Measurements from ENCODE around the gene BIRC6. TPM values are rescaled to one million over a fixed set of nuclear protein-coding genes. Genes with fewer than 3 reads are reported as not detected.
"Not testable (repeated sequence)": the region's sequence is repeated elsewhere in the genome, so short reads cannot be mapped to it uniquely, and the experiment has no call there.

Gene BIRC6
- total RNA-seq, 2 experiments from 2014 or later = 104 to 118 TPM

DNA sequence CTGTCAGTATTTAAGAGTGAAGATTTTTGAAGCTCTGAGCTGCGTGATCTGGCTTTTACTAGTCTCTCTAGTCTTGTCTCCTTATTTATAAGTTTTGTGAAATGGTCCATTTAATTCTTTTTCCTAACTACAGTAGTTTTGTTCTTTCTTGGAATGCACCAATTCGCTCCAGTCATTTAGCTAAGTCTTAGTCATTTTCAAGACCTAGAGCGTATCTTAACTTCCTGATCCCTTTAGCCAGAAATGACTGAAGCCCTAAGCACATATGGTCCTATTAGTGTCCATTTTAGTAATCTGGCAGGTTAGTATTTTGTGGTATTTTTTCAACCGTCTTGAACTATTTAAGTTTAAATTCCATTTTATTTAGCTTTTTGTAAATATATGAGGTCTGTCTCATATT lies 3.6 kb downstream of the BIRC6 start:
- no peak for DNase-seq
- ChIA-PET POLR2A (no interaction called here), CTCF (no interaction called here)
- peaks cover 35% of the 10 kb centered on the region for H3K36me3 Mint-ChIP-seq (ENCODE audit: low read depth)
- no peaks in the 10 kb centered on the region for H3K9me3 Mint-ChIP-seq
- no peak overlapping the region for H3K4me3 Mint-ChIP-seq
- H3K27ac Mint-ChIP-seq = no peak overlapping the region
- no peaks in the 10 kb centered on the region for H3K27me3 Mint-ChIP-seq
- H3K4me1 Mint-ChIP-seq = peaks cover 51% of the 10 kb centered on the region

DNA sequence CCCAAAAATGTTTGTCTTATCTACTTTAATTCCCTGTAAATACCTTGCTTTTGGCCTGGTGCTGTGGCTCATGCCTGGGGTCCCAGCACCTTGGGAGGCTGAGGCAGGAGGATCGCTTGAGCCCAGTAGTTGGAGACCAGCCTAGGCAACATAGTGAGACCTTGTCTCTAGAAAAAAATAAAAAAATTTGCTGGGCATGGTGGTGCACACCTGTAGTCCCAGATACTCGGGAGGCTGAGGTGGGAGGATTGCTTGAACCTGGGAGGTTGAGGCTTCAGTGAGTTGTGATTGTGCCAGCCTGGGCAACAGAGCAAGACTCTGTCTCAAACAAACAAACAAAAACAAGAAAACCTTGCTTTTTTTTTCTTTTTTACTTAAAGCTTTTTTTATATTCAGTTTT lies 6.2 kb downstream of the BIRC6 start:
- H3K36me3 Mint-ChIP-seq (ENCODE audit: low read depth) = peaks cover 38% of the 10 kb centered on the region
- H3K27me3 Mint-ChIP-seq, POLR2A ChIA-PET, H3K9me3 Mint-ChIP-seq, H3K27ac Mint-ChIP-seq, DNase-seq, H3K4me3 Mint-ChIP-seq: not testable (repeated sequence)
- CTCF ChIA-PET = interaction anchor here (0.6 kb wide), 2 partner anchors 20 to 41 kb away, joined by 3 read pairs; no protein-coding TSS in a partner anchor
- H3K4me1 Mint-ChIP-seq = peaks cover 53% of the 10 kb centered on the region

DNA sequence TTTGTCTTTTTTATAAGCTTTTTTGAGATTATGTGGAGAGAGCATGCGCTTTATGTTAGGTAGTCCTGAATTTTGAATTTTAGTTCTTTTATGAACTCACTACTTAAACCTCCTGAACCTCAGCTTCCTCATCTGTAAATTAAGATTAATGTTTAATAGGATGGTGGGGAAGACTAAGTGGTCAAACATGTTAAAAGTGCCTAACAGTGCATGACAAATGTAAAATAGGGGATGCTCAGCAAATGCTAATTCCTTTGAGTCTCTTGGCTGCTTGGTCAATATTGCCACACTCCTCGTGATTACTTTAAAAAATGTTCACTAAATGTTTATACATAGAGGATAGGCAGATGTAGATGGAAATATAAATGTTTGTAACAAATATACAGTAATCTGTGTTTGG lies 6.8 kb downstream of the BIRC6 start:
- peaks cover 47% of the 10 kb centered on the region for H3K4me1 Mint-ChIP-seq
- POLR2A ChIA-PET = no interaction called here

DNA sequence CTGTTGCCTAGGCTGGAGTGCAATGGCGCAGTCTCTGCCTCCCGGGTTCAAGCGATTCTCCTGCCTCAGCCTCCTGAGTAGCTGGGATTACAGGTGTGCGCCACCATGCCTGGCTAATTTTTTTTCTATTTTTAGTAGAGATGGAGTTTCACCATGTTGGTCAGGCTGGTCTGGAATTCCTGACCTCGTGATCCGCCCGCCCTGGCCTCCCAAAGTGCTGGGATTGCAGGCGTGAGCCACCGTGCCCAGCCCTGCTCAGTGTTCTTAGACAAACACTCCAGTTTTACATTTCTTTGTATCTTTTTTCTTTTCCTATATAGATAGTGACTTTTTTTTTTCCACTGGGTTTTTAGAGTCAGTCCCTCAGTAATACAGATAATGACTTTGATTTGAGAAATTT lies 7.5 kb downstream of the BIRC6 start:
- POLR2A ChIA-PET, H3K27ac Mint-ChIP-seq, H3K4me3 Mint-ChIP-seq, DNase-seq, H3K27me3 Mint-ChIP-seq, H3K9me3 Mint-ChIP-seq, CTCF ChIA-PET: not testable (repeated sequence)
- Mint-ChIP-seq H3K4me1 (peaks cover 41% of the 10 kb centered on the region), H3K36me3 (ENCODE audit: low read depth) (peaks cover 27% of the 10 kb centered on the region)

More for the DNA sequence above, 6.8 kb downstream of the BIRC6 start:
- no peak overlapping the region for H3K27ac Mint-ChIP-seq
- DNase-seq = no peak
- no peak overlapping the region for H3K4me3 Mint-ChIP-seq
- H3K27me3 Mint-ChIP-seq = no peaks in the 10 kb centered on the region
- CTCF ChIA-PET = no interaction called here
- peaks cover 32% of the 10 kb centered on the region for H3K36me3 Mint-ChIP-seq (ENCODE audit: low read depth)
- H3K9me3 Mint-ChIP-seq = no peaks in the 10 kb centered on the region

DNA sequence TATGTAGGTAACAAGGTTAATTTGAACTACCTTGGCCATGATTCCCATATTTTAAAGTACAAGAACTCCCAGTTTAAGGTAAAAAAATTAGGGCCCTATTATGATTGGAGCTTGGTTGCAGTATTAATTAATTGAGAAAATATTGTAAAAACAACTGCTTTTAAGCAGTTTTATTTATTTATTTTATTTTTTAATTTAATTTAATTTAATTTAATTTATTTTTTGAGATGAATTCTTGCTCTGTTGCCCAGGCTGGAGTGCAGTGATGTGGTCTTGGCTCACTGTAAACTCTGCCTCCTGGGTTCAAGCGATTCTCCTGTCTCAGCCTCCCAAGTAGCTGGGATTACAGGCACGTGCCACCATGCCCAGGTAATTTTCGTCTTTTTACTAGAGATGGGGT lies 8.9 kb downstream of the BIRC6 start:
- H3K4me3 Mint-ChIP-seq, H3K27me3 Mint-ChIP-seq, DNase-seq, POLR2A ChIA-PET, H3K9me3 Mint-ChIP-seq, H3K27ac Mint-ChIP-seq: not testable (repeated sequence)
- CTCF ChIA-PET = interaction anchor here (0.7 kb wide), 1 partner anchor 1067 kb away, joined by 3 read pairs; no protein-coding TSS in a partner anchor
- Mint-ChIP-seq H3K4me1 (peaks cover 30% of the 10 kb centered on the region), H3K36me3 (ENCODE audit: low read depth) (peaks cover 20% of the 10 kb centered on the region)

DNA sequence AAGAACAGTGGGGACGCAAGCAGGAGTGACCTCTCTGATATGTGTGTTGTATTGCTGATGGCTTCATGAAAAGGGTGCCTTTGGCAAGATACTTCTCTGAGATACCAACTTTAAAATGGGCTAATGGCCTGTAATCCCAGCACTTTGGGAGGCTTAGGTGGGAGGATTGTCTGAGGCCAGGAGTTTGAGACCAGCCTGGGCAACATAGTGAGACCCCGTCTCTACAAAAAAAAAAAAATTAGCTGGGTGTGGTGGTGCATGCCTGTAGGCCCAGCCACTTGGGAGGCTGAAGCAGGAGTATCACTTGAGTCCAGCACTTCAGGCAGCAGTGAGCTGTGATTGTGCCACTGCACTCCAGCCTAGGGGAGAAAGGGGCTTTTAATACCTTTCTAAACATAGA lies 9.8 kb downstream of the BIRC6 start:
- Mint-ChIP-seq H3K4me1 (peaks cover 26% of the 10 kb centered on the region), H3K27me3 (no peaks in the 10 kb centered on the region), H3K4me3 (no peak overlapping the region), H3K9me3 (no peaks in the 10 kb centered on the region), H3K27ac (no peak overlapping the region), H3K36me3 (ENCODE audit: low read depth) (peaks cover 16% of the 10 kb centered on the region)
- no peak for DNase-seq
- POLR2A ChIA-PET = no interaction called here
- CTCF ChIA-PET = interaction anchor here (1.7 kb wide), 1 partner anchor 17 kb away, joined by 5 read pairs; no protein-coding TSS in a partner anchor

DNA sequence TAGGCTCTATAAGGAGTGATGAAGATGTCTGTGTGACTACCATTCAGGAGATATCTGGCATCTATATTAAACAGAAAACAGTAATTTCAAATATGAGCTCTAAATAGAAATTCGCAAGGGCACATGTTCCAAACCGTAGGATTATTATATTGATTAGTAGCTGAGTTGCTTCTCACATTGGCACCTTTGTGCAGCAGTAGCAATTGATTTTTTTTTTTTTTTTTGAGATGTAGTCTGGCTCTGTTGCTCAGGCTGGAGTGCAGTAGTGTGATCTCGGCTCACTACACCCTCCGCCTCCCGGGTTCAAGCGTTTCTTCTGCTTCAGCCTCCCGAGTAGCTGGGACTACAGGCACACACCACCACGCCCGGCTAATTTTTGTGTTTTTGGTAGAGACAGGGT lies 12.4 kb downstream of the BIRC6 start:
- no peak overlapping the region for H3K27ac Mint-ChIP-seq
- CTCF ChIA-PET = interaction anchor here (1.7 kb wide), 1 partner anchor 10 kb away, joined by 4 read pairs; no protein-coding TSS in a partner anchor
- peaks cover 24% of the 10 kb centered on the region for H3K4me1 Mint-ChIP-seq

DNA sequence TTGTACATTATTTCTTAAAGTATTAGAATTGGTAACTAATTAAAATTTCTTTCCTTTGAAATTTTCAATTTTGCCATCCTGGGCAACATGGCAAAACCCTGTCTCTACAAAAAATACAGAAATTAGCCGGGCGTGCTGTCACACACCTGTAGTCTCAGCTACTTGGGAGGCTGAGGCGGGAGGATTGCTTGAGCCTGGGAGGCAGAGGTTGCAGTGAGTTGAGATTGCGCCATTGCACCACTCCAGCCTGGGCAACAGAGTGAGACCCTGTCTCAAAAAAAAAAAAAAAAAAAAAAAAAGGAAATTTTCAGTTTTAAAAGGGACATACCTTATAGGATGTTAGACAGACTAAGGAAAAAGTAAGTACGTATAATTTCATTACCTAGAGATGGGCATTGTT lies 14.1 kb downstream of the BIRC6 start:
- H3K27me3 Mint-ChIP-seq = not testable (repeated sequence)

More for the DNA sequence above, 12.4 kb downstream of the BIRC6 start:
- Mint-ChIP-seq H3K9me3 (no peaks in the 10 kb centered on the region), H3K36me3 (ENCODE audit: low read depth) (peaks cover 21% of the 10 kb centered on the region), H3K27me3 (no peaks in the 10 kb centered on the region), H3K4me3 (no peak overlapping the region)
- POLR2A ChIA-PET = no interaction called here
- no peak for DNase-seq

DNA sequence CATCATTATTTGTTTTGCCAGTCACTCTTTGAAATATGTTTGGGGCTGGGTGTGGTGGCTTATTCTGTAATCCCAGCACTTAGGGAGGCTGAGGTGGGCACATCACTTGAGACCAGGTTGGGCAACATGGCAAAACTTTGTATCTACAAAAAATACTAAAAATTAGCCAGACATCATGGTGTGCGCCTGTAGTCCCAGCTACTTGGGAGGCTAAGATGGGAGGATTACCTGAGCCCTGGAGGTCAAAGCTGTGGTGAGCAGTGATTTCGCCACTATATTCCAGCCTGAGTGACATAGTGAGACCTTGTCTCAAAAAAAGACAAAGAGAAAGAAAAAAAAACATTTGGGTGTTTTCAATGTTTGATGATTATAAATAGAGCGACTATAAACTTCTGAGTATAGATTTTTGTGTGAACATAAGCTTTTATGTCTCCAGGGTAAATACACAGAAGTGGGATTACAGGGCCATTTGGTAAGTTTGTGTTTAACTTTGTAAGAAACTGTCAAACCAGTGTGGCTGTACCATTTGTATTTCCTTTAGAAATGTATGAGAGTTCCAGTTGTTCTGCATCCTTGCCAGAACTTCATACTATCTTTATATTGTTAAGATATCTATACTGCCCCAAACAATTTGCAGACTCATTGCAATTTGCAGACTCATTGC lies 15.8 kb downstream of the BIRC6 start:
- H3K9me3 Mint-ChIP-seq = no peaks in the 10 kb centered on the region
- peaks cover 15% of the 10 kb centered on the region for H3K36me3 Mint-ChIP-seq (ENCODE audit: low read depth)
- peaks cover 20% of the 10 kb centered on the region for H3K4me1 Mint-ChIP-seq
- no peak overlapping the region for H3K4me3 Mint-ChIP-seq
- POLR2A ChIA-PET = no interaction called here
- no peak for DNase-seq
- CTCF ChIA-PET = no interaction called here
- H3K27ac Mint-ChIP-seq = no peak overlapping the region
- H3K27me3 Mint-ChIP-seq = no peaks in the 10 kb centered on the region

More for the DNA sequence above, 14.1 kb downstream of the BIRC6 start:
- POLR2A ChIA-PET, H3K4me3 Mint-ChIP-seq, H3K27ac Mint-ChIP-seq, DNase-seq, H3K9me3 Mint-ChIP-seq: not testable (repeated sequence)
- Mint-ChIP-seq H3K36me3 (ENCODE audit: low read depth) (peaks cover 22% of the 10 kb centered on the region), H3K4me1 (peaks cover 19% of the 10 kb centered on the region)
- CTCF ChIA-PET = interaction anchor here (0.7 kb wide), 1 partner anchor 9 kb away, joined by 3 read pairs; no protein-coding TSS in a partner anchor

DNA sequence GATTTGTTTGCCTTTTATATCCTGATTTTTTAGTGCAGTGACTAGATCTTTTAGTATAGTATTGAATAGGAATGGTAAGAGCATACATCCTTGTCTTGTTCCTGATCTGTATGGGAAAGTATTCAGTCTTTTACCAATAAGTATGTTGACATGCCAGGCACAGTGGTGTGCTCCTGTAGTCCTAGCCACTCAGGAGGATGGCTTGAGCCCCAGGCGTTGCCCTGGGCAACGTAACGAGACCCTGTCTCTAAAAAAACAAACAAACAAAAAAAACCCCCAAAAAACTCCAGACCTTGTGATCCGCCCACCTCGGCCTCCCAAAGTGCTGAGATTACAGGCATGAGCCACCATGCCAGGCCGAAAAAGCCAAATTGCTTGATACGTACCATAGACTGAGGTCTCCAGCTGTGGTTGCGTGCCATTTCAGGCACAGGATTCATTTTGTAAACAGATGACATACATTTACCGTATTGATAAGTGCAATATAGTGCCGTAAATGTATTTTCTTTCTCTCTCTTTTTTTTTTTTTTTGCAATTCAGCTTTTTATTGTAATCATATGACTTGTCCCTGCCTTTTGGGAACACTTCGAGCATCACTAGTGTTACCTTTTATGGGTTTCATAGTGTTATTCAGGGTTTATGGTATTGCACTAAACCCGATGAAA lies 18.5 kb downstream of the BIRC6 start:
- Mint-ChIP-seq H3K4me3 (no peak overlapping the region), H3K36me3 (ENCODE audit: low read depth) (peaks cover 19% of the 10 kb centered on the region), H3K27me3 (no peaks in the 10 kb centered on the region), H3K4me1 (peaks cover 19% of the 10 kb centered on the region), H3K27ac (no peak overlapping the region), H3K9me3 (no peaks in the 10 kb centered on the region)
- ChIA-PET CTCF (no interaction called here), POLR2A (no interaction called here)
- DNase-seq = no peak

DNA sequence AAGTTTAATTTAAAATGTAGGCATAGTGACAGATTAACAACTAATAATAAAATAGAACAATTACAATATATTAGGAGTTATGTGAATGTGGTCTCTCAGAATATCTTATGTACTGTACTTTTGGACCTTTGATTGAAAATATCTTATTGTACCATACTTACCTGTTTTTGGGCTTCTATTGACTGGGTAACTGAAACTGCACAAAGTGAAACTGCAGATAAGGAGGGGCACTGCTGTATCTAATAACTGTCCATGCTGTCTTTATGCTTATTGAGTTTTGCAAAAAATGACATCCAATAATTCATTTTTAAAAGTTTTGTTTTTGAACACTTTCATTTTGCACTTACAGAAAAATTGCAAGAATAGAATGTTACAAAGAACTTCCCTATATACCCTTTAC lies 19.9 kb downstream of the BIRC6 start:
- ChIA-PET POLR2A (no interaction called here), CTCF (interaction anchor here (0.7 kb wide), 1 partner anchor 559 kb away, joined by 4 read pairs; no protein-coding TSS in a partner anchor)
- Mint-ChIP-seq H3K27me3 (no peaks in the 10 kb centered on the region), H3K36me3 (ENCODE audit: low read depth) (peaks cover 22% of the 10 kb centered on the region), H3K9me3 (no peaks in the 10 kb centered on the region), H3K27ac (no peak overlapping the region), H3K4me1 (peaks cover 19% of the 10 kb centered on the region), H3K4me3 (no peak overlapping the region)
- DNase-seq = no peak

DNA sequence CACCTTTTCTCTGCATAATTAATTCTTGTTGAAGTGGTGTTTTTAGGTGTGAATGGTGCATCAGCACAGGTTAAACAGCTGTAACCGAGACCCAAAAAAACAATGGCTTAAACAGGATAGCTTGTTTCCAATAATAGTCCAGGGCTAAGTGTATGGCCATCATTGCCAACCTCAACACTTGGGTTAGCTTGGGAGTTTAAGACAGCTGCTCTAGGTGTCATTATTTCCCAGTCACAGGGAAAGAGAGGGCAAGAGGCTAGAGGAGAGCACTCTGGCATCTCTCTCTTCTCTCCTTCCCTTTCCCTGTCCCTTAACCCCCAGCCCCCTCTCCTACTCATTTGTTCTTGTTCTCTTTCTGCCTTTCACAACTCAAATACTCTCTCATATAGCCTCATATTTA lies 21.1 kb downstream of the BIRC6 start:
- Mint-ChIP-seq H3K36me3 (ENCODE audit: low read depth) (peaks cover 23% of the 10 kb centered on the region), H3K9me3 (no peaks in the 10 kb centered on the region), H3K27me3 (no peaks in the 10 kb centered on the region), H3K27ac (peak overlapping the region; percentile 19), H3K4me1 (peaks cover 19% of the 10 kb centered on the region), H3K4me3 (no peak overlapping the region)
- no peak for DNase-seq
- ChIA-PET POLR2A (no interaction called here), CTCF (interaction anchor here (1.3 kb wide), 1 partner anchor 22 kb away, joined by 3 read pairs; no protein-coding TSS in a partner anchor)

DNA sequence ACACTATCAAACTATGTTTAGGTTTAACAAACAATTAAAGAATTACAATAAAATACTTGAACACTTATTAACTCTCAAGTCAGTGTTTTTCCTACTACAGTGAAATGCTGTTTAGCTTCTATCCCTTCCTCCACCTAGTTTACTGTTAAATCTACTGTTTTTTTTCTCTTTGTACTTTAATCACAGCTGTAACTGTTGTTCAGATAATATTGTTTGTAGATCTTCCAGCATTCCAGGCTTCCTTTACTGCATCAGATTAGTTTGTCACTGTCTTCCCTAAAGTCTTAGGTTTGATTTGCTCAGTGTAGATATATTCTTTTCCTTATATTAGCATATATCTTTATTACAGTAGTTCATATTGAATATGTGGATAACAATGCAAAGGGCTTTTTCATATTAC lies 22.5 kb downstream of the BIRC6 start:
- ChIA-PET CTCF (interaction anchor here (0.6 to 1.0 kb wide), 2 partner anchors 9 to 10 kb away, joined by 3 to 4 read pairs; no protein-coding TSS in a partner anchor), POLR2A (no interaction called here)
- Mint-ChIP-seq H3K4me3 (no peak overlapping the region), H3K27ac (no peak overlapping the region), H3K9me3 (no peaks in the 10 kb centered on the region), H3K27me3 (no peaks in the 10 kb centered on the region), H3K36me3 (ENCODE audit: low read depth) (peaks cover 20% of the 10 kb centered on the region), H3K4me1 (peaks cover 8% of the 10 kb centered on the region)
- no peak for DNase-seq

Data from activated CD4-positive, alpha-beta T cell treated with anti-CD3 and anti-CD28 coated beads, Interleukin-2, amount 10 ng/mL, durations not matched to agents 7 days and 5 days (primary cell).